GM18511 (cell line): ENCODE results near the gene SAMM50.

Experiments used
- ATAC-seq: cut with Tn5 transposase; IDR thresholded peaks from one replicate; pipeline ENCODE4 v1.9.1; 2021; ENCODE audit warnings: mild to moderate bottlenecking, moderate library complexity; ENCODE audit not compliant: unreplicated experiment

Gene SAMM50

GRCh38 chr22:44026630-44027511 lies 71.6 kb downstream of the SAMM50 start:
- peak; percentile 60 for ATAC-seq

GRCh38 chr22:44028091-44028490 lies 72.8 kb downstream of the SAMM50 start:
- ATAC-seq: no peak

- ATAC-seq: no peak
These were observed 73.8 kb downstream of the SAMM50 start for GRCh38 chr22:44029069-44029468.

DNA sequence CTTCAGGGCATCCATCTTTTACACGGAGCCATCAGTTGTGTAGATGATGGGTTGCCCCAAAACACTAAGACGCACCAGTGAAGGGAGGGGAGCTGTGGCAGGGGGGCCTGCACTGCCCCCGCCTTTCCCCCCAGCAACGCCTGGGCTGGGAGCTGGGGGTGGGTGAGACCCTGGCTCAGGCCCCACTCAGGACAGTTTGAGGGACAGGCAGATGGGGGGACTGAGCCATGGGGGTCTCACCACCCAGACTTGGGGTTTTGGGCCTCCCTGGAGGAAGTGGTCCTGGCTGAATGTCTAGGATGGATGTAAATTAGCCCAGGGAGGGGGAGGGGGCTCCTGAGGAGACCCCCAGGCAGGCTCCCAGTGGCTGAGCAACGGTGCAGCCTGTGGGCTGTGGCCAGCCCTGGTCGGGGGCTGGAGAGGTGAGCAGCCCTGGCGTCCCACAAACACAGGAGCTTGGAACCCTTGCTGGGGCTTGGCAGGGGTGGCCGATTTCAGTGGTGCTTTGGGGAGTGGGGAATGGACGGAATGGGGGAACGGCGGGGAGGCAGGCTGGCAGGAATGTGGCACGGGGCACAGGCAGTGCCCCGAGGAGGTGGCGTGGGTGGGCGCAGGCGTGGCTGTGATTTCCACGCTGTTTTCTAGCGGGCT lies 74.9 kb downstream of the SAMM50 start:
- ATAC-seq: no peak

GRCh38 chr22:44030702-44031082 lies 75.5 kb downstream of the SAMM50 start:
- no peak for ATAC-seq

- no peak for ATAC-seq
These were observed 76.1 kb downstream of the SAMM50 start for GRCh38 chr22:44031158-44031952.

- ATAC-seq: no peak
These were observed 77.0 kb downstream of the SAMM50 start for GRCh38 chr22:44032126-44032730.

DNA sequence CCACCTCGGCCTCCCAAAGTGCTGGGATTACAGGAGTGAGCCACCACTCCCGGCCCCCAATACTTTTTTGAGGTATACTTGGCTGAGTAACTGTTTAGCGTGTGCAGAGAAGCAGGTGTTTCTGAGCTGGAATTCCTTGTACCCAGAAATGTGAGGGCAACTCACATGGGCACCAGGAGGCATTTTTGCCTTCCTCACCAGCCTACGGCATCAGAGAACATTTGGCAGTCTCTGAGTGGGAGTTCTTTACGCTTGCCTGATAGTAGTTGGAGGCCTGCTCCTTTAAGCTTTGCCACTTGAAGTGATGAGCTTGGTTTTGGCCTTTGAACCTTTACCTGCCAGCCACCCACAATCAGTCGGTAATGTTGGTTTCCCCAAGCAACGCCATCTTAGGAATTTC lies 78.0 kb downstream of the SAMM50 start:
- no peak for ATAC-seq

- no peak for ATAC-seq
These were observed 78.5 kb downstream of the SAMM50 start for GRCh38 chr22:44033694-44034093.

DNA sequence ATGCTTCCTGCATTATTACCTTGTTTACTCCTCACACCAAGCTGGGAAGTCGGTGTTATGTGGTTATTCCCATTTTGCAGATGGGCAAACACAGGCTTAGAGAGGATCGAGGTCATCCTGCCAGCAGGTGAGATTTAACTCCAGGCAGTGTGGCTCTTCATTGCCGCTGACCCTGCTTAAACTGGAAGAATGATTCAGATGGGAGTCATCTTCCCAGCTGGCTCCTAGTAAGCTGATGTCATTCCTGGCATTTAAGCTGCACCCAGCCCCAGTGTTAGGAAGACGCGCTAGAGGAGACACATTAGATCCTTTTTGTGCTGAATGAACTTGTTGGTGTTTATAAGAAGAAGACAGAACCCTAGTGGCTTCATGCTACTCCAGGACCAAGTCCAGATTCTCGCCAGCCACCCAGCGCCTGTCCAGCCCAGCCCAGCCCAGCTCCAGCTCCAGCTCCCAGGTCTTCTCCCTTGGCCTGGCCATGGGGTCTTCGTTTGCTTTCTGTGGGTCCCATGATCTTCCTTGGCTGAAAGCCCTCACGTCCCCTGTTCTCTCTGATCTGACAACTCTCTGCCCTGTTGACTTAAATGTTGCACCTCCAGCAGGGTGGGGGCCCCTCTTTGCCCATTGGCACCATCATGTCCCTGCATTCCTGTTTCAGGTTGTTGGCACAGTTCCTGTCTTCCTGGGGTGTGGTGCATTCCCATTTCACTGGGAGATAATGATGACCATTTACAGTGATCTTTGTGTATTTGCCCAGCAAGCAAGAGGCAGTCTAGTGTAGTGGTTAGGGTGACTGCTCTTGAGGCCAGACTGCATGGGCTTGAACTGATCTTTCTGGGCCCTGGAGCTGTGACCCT lies 82.5 kb downstream of the SAMM50 start:
- no peak for ATAC-seq

DNA sequence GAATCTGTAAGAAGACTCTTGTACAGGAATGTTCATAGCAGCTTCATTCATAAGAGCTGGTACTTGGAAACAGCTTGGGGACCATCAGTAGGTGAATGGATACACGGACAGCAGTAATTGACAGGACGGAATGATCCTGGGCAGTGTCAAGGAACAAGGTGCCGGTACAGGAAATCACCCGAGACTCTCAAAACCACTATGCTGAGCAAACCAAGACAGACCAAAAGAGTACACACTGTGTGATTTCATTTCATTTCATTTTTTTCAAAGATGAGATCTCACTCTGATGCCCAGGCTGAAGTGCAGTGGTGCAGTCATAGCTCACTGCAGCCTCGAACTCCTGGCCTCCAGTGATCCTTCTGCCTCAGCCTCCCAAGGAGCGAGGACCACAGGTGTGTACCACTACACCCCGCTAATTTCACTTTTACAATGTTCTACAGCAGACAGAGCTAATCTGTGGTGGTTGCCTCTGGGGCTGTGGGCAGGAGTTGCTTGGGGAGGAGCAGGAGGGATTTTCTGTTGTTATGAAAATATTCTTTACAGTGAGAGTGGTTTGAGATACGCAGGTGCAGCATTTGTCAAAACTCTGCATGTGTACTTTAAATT lies 84.4 kb downstream of the SAMM50 start:
- ATAC-seq: no peak

- ATAC-seq: peak; percentile 75
These were observed 87.3 kb downstream of the SAMM50 start for GRCh38 chr22:44042249-44043218.

GRCh38 chr22:44045145-44045544 lies 89.9 kb downstream of the SAMM50 start:
- no peak for ATAC-seq
